Activated CD4-positive, alpha-beta T cell treated with anti-CD3 and anti-CD28 coated beads, Interleukin-2, amount 10 ng/mL, durations not matched to agents 7 days and 5 days (primary cell): Measurements from ENCODE around the gene ZFHX2. TPM values are rescaled to one million over a fixed set of nuclear protein-coding genes. Genes with fewer than 3 reads are reported as not detected.

ENCODE experiments used
- CTCF ChIA-PET: fragments of 350-600 bp; sonication (Branson Sonifier 250); formaldehyde crosslinking; loops from one replicate; lab custom pipeline; 2021; ENCODE audit warnings: antibody characterized with exemption; lab: Charles Lee
- POLR2A ChIA-PET: fragments of 350-600 bp; sonication (Branson Sonifier 250); formaldehyde crosslinking; loops from one replicate; lab custom pipeline; 2021; ENCODE audit warnings: antibody characterized with exemption; lab: Charles Lee
- DNase-seq: peaks from one replicate; pipeline ENCODE4 v3.0.0-alpha.2; 2020
- H3K27ac Mint-ChIP-seq: one replicate; pipeline ENCODE4 v1.8.0; 2021; ENCODE audit warnings: mild to moderate bottlenecking, moderate library complexity, mixed read lengths
- H3K27me3 Mint-ChIP-seq: one replicate; pipeline ENCODE4 v1.8.0; 2021; ENCODE audit warnings: mixed read lengths
- H3K36me3 Mint-ChIP-seq: one replicate; pipeline ENCODE4 v1.8.0; 2021; ENCODE audit warnings: low read depth, mixed read lengths
- H3K4me1 Mint-ChIP-seq: one replicate; pipeline ENCODE4 v1.8.0; 2021; ENCODE audit warnings: mixed read lengths
- H3K4me3 Mint-ChIP-seq: one replicate; pipeline ENCODE4 v1.8.0; 2021; ENCODE audit warnings: mild to moderate bottlenecking, moderate library complexity, mixed read lengths
- H3K9me3 Mint-ChIP-seq: one replicate; pipeline ENCODE4 v1.8.0; 2021; ENCODE audit warnings: mixed read lengths
- total RNA-seq, 2 experiments: library from RNA; stranded (reverse); gene quantifications; one replicate each; pipeline ENCODE4 v1.2.3, GENCODE V29; 2021

ZFHX2 gene
- total RNA-seq, 2 experiments from 2014 or later, result 1.0 to 1.1 TPM

- CTCF ChIA-PET, result interaction anchor here (0.6 to 3.4 kb wide), 2 partner anchors 8 to 53 kb away, joined by 3 to 14 read pairs; no protein-coding TSS in a partner anchor
- no peaks in the 10 kb centered on the region for H3K9me3 Mint-ChIP-seq
These were observed 20.2 kb downstream of the ZFHX2 start for GRCh38 chr14:23531391-23531790.

GRCh38 chr14:23530375-23531055 is 21.1 kb downstream of the ZFHX2 start:
- peaks cover 9% of the 10 kb centered on the region for H3K4me1 Mint-ChIP-seq
- POLR2A ChIA-PET, result no interaction called here
- no peak overlapping the region for H3K4me3 Mint-ChIP-seq
- CTCF ChIA-PET, result interaction anchor here (0.6 to 3.4 kb wide), 5 partner anchors 9 to 52 kb away, joined by 3 to 14 read pairs (median 3); no protein-coding TSS in a partner anchor
- no peaks in the 10 kb centered on the region for H3K27me3 Mint-ChIP-seq
- H3K36me3 Mint-ChIP-seq, result no peaks in the 10 kb centered on the region
- H3K9me3 Mint-ChIP-seq, result no peaks in the 10 kb centered on the region
- no peak for DNase-seq
- no peak overlapping the region for H3K27ac Mint-ChIP-seq

More at GRCh38 chr14:23531391-23531790, 20.2 kb downstream of the ZFHX2 start:
- Mint-ChIP-seq H3K27ac (no peak overlapping the region), H3K36me3 (no peaks in the 10 kb centered on the region), H3K4me1 (peaks cover 9% of the 10 kb centered on the region), H3K4me3 (no peak overlapping the region), H3K27me3 (no peaks in the 10 kb centered on the region)
- POLR2A ChIA-PET, result interaction anchor here (0.7 kb wide), 1 partner anchor 637 kb away, joined by 5 read pairs; no protein-coding TSS in a partner anchor
- DNase-seq, result no peak

GRCh38 chr14:23529016-23529415 is 22.5 kb downstream of the ZFHX2 start:
- H3K27ac Mint-ChIP-seq, result no peak overlapping the region
- H3K36me3 Mint-ChIP-seq, result no peaks in the 10 kb centered on the region

GRCh38 chr14:23528555-23528954 is 23.0 kb downstream of the ZFHX2 start:
- Mint-ChIP-seq H3K36me3 (no peaks in the 10 kb centered on the region), H3K27me3 (no peaks in the 10 kb centered on the region), H3K4me1 (peaks cover 9% of the 10 kb centered on the region), H3K27ac (no peak overlapping the region), H3K9me3 (no peaks in the 10 kb centered on the region), H3K4me3 (no peak overlapping the region)
- ChIA-PET POLR2A (no interaction called here), CTCF (interaction anchor here (0.9 to 3.4 kb wide), 3 partner anchors 11 to 32 kb away, joined by 3 to 14 read pairs (median 4); no protein-coding TSS in a partner anchor)
- no peak for DNase-seq

More at GRCh38 chr14:23529016-23529415, 22.5 kb downstream of the ZFHX2 start:
- Mint-ChIP-seq H3K4me3 (no peak overlapping the region), H3K27me3 (no peaks in the 10 kb centered on the region), H3K9me3 (no peaks in the 10 kb centered on the region), H3K4me1 (peaks cover 9% of the 10 kb centered on the region)
- POLR2A ChIA-PET, result no interaction called here
- DNase-seq, result no peak
- CTCF ChIA-PET, result interaction anchor here (0.9 to 3.4 kb wide), 4 partner anchors 11 to 33 kb away, joined by 4 to 14 read pairs (median 5); no protein-coding TSS in a partner anchor

- Mint-ChIP-seq H3K9me3 (no peaks in the 10 kb centered on the region), H3K4me1 (peaks cover 4% of the 10 kb centered on the region), H3K27me3 (no peaks in the 10 kb centered on the region), H3K36me3 (no peaks in the 10 kb centered on the region), H3K27ac (no peak overlapping the region), H3K4me3 (no peak overlapping the region)
- ChIA-PET CTCF (interaction anchor here (1.0 kb wide), 1 partner anchor 17 kb away, joined by 3 read pairs; no protein-coding TSS in a partner anchor), POLR2A (no interaction called here)
- no peak for DNase-seq
These were observed 26.0 kb downstream of the ZFHX2 start for GRCh38 chr14:23525611-23526010.

GRCh38 chr14:23524954-23525353 is 26.6 kb downstream of the ZFHX2 start:
- Mint-ChIP-seq H3K27me3 (no peaks in the 10 kb centered on the region), H3K4me3 (no peak overlapping the region), H3K4me1 (no peaks in the 10 kb centered on the region), H3K27ac (no peak overlapping the region), H3K9me3 (no peaks in the 10 kb centered on the region), H3K36me3 (no peaks in the 10 kb centered on the region)
- ChIA-PET POLR2A (no interaction called here), CTCF (no interaction called here)
- no peak for DNase-seq

GRCh38 chr14:23523229-23524016 is 28.1 kb downstream of the ZFHX2 start:
- ChIA-PET CTCF (interaction anchor here (1.0 to 1.3 kb wide), 3 partner anchors 12 to 13 kb away, joined by 3 read pairs; no protein-coding TSS in a partner anchor), POLR2A (no interaction called here)
- Mint-ChIP-seq H3K36me3 (no peaks in the 10 kb centered on the region), H3K4me3 (no peak overlapping the region), H3K27me3 (no peaks in the 10 kb centered on the region), H3K9me3 (no peaks in the 10 kb centered on the region), H3K4me1 (no peaks in the 10 kb centered on the region), H3K27ac (no peak overlapping the region)
- no peak for DNase-seq

- no peak for DNase-seq
- H3K4me1 Mint-ChIP-seq, result no peaks in the 10 kb centered on the region
- CTCF ChIA-PET, result interaction anchor here (1.0 to 1.3 kb wide), 3 partner anchors 11 to 14 kb away, joined by 3 read pairs; no protein-coding TSS in a partner anchor
These were observed 28.8 kb downstream of the ZFHX2 start for GRCh38 chr14:23522643-23523198.

GRCh38 chr14:23521785-23522640 is 29.6 kb downstream of the ZFHX2 start:
- Mint-ChIP-seq H3K4me3 (no peak overlapping the region), H3K27ac (no peak overlapping the region), H3K4me1 (no peaks in the 10 kb centered on the region), H3K36me3 (no peaks in the 10 kb centered on the region), H3K27me3 (no peaks in the 10 kb centered on the region), H3K9me3 (no peaks in the 10 kb centered on the region)
- POLR2A ChIA-PET, result no interaction called here
- CTCF ChIA-PET, result interaction anchor here (0.6 to 1.8 kb wide), 3 partner anchors 12 to 56 kb away, joined by 3 to 4 read pairs (median 3); no protein-coding TSS in a partner anchor
- DNase-seq, result no peak

More at GRCh38 chr14:23522643-23523198, 28.8 kb downstream of the ZFHX2 start:
- H3K4me3 Mint-ChIP-seq, result no peak overlapping the region
- POLR2A ChIA-PET, result no interaction called here
- no peaks in the 10 kb centered on the region for H3K36me3 Mint-ChIP-seq
- no peak overlapping the region for H3K27ac Mint-ChIP-seq
- H3K9me3 Mint-ChIP-seq, result no peaks in the 10 kb centered on the region
- no peaks in the 10 kb centered on the region for H3K27me3 Mint-ChIP-seq

GRCh38 chr14:23520899-23521533 is 30.5 kb downstream of the ZFHX2 start:
- Mint-ChIP-seq H3K36me3 (no peaks in the 10 kb centered on the region), H3K27me3 (no peaks in the 10 kb centered on the region), H3K4me1 (no peaks in the 10 kb centered on the region), H3K4me3 (no peak overlapping the region), H3K27ac (no peak overlapping the region), H3K9me3 (no peaks in the 10 kb centered on the region)
- no peak for DNase-seq
- POLR2A ChIA-PET, result no interaction called here
- CTCF ChIA-PET, result interaction anchor here (0.6 to 1.8 kb wide), 3 partner anchors 13 to 55 kb away, joined by 3 to 4 read pairs (median 3); no protein-coding TSS in a partner anchor

- ChIA-PET CTCF (no interaction called here), POLR2A (no interaction called here)
- no peaks in the 10 kb centered on the region for H3K27me3 Mint-ChIP-seq
These were observed 32.9 kb downstream of the ZFHX2 start for GRCh38 chr14:23518709-23519108.

More at GRCh38 chr14:23518709-23519108, 32.9 kb downstream of the ZFHX2 start:
- Mint-ChIP-seq H3K4me1 (no peaks in the 10 kb centered on the region), H3K9me3 (no peaks in the 10 kb centered on the region), H3K27ac (no peak overlapping the region), H3K4me3 (no peak overlapping the region), H3K36me3 (no peaks in the 10 kb centered on the region)
- no peak for DNase-seq
